SKM-1 treated with dmso at 0.1 percent for 144 hours (cell line): ENCODE measurements around the gene CEP170B.
A peak's percentile ranks its signal among the peaks of the same experiment; 100 is the strongest.

Experiments used
- DNase-seq: peaks from one replicate; lab custom pipeline; 2025; ENCODE audit not compliant: unreplicated experiment; lab: John Stamatoyannopoulos, UW

Gene CEP170B

DNA sequence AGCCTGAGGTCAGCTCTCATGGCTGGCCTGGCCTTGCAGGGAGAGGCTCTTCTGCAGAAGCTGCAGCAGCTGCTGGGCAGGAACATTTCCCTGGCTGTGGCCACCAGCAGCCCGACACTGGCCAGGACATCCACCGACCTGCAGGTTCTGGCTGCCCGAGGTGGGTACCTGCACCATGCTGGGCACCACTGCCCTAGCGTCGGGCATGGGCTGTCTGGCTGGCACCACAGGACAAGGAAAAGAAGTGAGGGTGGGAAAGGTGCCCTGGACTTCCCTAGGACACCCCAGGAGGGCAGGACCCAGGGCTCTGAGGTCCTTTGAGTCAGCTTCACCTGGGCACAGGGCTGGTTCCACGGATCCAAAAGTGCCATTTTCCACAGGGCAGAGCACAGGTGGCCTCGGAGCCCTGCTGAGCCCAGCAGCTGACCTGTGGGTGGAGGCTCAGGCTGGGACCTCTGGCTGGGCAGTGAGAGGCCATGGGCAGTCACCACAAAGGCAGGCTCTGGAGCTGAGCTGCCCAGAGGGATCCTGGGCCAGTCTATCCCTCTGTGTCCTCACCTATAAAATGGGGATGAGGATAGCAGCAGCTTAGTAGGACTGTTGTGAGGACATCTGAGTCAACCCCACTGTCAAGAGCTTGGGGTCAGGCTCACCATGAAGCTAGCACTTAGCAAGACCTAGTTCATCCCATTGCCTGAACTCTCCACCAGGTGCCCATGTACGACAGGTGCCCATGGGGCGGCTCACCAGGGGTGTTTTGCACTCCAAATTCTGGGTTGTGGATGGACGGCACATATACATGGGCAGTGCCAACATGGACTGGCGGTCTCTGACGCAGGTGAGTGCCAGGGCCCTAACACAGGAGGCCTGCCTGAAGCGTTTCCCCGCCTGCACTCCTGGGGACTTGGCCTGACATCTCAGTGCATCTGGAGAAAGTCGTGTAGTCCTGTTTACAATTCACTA lies 64.5 kb downstream of the CEP170B start:
- no peak for DNase-seq

DNA sequence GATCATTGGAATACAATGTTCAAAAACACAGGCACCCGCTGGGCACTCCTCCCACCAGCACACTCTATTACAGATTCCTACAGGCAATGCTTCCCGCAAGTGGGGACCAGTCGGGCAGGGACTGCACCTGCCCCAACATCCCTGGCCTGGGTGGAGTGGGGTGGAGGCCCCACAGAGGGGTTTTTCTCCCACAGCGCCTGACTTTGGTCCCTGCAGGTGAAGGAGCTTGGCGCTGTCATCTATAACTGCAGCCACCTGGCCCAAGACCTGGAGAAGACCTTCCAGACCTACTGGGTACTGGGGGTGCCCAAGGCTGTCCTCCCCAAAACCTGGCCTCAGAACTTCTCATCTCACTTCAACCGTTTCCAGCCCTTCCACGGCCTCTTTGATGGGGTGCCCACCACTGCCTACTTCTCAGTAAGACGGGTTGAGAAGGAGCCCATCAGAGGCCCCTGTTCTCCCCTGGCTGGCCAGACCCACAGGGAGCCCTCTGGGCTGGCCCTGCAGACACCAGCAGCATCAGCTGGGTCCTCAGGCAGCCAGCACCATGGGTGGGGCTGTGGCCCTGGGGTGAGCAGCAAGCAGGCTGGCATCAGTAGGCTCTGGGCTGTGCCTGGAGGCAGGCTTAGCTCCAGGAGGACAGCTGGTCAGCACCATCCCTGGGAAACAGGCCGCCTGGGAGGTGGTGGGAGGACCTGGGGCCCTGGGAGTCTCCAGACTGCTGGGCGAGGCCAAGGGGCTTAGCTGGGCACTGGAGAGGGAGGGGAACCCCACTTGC lies 65.6 kb downstream of the CEP170B start:
- no peak for DNase-seq

DNA sequence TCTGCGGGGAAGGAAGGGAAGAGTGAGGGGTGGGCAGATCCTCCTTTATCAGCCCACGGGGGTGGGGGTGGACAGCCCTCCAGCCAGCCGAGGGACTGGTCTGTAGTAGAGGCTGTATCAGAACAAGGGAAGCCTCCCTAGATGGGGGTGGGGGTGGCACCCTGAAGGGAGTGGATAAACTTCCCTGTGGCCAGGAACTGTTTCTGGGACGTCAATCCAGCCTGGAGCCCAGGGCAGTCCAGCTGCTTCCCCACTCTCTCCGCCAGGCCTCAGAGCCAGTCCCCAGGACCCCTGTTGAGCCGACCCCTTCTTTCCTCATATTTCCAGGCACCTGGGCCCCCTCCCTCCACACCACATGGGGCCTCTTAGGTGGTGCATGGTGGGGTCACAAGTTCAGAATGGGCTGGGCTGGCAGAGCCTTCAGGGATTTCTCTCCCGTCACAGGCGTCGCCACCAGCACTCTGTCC lies 66.3 kb downstream of the CEP170B start:
- no peak for DNase-seq

DNA sequence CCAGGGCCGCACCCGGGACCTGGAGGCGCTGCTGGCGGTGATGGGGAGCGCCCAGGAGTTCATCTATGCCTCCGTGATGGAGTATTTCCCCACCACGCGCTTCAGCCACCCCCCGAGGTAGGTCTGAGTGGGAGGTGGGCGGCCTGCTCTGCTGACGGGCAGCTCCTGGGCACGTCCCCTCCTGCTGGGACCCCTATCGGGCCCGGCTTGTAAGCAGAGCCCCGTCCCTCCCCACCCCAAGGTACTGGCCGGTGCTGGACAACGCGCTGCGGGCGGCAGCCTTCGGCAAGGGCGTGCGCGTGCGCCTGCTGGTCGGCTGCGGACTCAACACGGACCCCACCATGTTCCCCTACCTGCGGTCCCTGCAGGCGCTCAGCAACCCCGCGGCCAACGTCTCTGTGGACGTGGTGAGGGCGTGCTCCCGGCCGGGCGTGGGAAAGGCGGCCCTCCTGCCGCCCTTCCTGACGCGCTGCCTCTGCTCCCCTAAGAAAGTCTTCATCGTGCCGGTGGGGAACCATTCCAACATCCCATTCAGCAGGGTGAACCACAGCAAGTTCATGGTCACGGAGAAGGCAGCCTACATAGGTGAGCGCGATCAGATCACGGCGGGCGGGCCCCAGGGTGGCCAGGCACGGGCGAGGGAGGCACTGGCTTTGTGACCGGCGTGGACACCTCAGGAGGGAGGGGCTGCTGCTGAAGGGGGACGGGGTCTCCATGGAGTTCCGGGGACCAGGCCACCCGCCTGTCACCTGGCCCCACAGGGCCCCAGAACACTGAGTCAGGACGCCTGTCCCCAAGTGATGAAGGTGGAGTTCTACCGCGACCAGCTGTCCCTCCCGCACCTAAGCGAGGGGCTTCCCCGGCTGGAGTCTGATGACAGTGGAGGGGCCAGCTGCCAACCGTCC lies 67.0 kb downstream of the CEP170B start:
- DNase-seq: no peak

DNA sequence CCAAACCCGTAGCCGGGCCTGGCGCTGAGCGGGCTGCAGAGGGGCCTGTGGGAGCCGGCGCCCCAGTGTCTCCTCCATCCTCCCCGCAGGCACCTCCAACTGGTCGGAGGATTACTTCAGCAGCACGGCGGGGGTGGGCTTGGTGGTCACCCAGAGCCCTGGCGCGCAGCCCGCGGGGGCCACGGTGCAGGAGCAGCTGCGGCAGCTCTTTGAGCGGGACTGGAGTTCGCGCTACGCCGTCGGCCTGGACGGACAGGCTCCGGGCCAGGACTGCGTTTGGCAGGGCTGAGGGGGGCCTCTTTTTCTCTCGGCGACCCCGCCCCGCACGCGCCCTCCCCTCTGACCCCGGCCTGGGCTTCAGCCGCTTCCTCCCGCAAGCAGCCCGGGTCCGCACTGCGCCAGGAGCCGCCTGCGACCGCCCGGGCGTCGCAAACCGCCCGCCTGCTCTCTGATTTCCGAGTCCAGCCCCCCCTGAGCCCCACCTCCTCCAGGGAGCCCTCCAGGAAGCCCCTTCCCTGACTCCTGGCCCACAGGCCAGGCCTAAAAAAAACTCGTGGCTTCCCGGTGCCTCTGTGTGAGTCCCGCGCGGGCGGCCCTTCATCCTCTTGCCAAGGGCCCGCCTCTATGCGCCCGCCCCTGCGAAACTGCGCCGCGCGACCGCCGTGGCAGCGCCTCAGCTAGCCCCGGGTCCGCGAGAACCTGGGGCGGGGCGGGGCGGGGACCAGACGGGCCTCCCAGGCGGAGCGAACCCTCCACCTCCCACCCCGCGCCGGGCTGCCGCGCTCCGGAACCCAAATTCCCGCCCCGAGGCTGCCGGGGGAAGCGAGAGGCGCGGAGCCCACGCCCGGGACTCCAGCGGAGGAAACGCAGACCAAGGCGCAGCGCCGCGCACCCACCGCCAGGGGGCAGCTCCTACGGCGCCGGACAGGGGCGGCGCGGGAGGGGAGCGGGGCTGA lies 67.9 kb downstream of the CEP170B start:
- peak; percentile 5 for DNase-seq

DNA sequence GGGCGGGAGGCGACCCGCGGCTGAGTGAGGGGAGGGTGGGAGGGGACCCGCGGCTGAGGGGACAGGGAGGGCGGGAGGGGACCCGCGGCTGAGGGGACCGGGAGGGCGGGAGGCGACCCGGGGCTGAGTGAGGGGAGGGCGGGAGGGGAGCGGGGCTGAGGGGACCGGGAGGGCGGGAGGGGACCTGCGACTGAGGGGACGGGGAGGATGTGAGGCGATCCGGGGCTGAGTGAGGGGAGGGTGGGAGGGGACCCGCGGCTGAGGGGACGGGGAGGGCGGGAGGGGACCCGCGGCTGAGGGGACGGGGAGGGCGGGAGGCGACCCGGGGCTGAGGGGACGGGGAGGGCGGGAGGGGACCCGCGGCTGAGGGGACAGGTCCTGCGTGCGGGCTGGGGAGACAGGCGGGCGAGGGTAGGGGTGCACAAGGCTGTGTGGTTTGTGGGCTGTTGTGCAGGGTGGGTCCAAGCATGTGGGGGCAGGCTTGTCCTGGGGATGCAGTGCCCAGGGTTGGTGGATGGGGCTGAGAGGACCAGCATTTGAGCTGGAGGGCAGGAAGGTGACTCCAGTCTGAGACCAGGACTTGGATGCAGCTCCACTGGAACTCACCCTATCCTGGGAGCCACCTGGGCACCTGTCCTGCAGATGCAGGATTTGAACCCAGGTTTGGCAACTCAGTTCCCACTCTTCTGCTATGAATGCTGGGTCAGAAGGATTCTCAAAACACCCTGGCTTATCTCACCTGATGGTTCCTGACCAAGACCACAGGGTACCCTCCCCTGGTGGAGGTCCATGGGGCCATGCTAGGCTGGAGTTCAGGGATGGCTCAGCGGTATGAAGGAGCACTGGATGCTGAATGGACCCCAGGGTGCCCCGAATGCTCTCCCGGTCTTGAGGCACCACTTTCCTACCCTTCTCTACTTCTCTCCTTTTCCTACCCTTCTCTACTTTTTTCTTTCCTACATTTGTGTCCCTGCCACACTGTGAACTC lies 69.0 kb downstream of the CEP170B start:
- DNase-seq: no peak

DNA sequence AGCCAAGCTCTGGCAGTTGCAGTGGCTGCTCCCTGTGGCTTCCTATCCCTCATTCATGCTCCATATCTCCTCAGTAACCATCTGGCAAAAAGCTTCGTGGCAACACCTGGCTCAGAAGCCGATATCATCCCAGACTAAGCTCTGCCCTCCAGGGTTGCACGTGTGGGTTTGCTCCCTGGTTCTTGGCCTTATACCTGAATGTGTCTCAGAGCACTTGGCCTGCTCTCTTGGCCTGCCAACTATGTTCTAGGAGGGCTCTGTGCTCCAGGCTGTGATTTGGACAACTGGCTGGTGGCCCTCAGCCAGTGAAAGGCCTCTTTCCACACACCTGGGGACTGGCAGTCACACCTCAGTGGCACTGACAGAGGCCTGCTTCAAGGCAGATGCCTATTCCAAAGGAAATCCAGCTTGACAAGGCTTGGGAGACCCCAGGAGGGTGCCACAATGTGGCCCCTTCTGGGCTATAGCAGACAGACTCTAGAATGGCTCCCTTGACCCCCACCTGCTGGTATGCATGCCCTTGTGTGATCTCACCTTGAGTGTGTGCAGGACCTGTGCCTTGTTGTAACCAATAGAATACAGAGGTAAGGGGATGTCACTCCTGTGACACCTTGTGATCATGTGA lies 70.1 kb downstream of the CEP170B start:
- no peak for DNase-seq

DNA sequence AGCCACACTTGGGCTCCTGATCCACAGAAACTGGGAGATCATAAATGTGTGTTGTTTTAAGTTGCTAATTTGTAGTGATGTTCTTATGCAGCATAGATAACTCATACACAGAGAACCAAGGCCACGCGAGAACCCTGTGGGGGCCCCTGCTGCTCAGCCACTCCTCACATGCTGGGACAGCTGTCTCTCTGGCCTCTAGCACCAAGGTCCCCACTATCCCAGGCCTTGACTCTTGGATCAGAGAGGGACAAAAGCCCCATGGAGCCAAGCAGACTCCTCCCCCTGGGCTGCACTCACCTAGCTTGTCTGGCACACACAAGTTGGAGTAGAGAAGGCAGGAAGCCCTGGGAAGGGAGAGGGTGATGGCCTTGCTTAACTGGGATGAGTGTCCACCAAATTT lies 70.9 kb downstream of the CEP170B start:
- DNase-seq: no peak

DNA sequence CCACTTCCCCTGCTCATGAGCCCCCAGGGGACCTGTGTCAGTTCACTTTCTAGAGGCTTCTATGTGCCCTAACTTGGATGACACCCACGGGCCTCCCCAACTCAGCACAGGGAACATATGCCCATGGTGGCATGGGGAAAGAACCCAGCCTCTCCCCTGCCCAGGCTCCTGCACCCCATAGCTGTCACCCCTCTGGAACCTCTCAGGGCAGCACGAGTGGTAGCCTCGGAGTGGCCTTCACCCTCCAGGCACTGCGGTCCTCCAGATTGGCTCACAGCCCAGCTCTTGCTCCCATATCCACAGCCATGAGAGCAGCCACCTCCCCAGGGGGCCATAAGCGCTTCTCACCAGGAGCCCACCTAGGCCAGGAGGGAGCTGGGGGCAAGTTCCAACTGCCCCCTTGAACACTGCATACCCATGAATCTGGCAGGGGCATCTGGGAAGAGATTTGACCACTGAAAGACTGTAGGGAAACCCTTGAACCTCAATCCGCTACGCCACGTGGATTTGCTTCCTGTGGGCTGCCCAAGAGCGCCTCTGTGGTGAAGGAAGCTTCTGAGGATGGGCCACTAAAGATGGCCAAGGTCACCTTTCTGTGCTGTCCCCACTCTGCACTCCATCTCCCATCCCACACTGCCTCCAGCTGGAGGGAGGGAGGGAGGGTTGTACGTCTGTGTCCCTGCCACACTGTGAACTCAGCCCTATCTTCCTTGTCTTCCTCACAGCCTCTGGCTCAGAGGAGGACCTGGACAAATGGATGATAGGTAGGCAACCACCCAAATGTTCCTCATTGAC lies 71.5 kb downstream of the CEP170B start:
- no peak for DNase-seq

DNA sequence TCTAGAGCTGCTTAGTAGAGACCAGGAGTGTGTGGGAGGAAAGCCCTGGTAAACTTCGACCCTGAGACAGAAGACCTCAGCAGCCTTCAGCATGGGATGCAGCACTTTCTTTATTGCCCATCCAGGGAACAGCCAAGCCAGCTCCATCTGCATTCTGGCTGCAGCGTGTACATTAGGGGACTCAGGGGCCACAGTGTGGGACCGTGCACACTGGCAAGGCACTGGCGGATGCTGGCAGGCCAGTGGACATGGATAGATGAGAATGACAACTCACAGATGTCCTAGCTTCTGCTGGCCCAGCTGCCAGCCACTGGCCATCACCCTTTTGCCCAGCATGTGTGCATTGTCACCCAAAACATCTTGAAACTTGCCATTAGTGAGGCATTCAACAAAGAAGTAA lies 72.1 kb downstream of the CEP170B start:
- no peak for DNase-seq

DNA sequence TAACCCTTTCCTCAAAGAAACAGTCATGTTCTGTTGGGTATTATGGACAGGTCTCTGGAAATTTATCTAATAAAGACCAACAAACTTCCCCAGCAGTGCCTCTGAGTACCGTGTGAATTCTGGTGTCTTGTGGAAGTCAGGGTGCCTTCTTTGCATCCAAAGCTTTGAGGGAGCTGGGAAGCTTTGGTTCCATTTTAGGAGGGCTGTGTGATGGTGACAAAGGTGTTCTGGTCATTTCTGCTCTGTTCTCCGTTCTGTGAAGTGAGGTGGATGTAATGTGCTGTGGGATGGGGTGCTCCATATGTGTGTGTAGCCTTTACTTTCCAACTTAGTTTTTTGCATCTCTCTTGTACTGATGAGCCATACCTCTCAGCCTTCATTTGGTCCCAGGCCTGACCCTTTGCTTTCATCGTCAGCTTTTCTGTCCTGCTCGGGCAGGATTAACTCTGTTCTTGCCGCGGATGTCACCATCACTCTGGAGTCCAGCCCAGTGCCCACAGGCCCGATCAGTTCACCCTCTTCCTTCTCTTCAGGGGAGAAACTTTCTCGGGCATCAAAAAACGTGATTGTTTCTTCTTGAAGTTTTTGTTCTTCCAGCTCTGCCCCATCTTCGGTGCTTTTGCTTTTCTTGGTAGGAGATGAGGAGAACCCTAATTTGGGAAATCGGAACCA lies 72.8 kb downstream of the CEP170B start:
- DNase-seq: no peak

DNA sequence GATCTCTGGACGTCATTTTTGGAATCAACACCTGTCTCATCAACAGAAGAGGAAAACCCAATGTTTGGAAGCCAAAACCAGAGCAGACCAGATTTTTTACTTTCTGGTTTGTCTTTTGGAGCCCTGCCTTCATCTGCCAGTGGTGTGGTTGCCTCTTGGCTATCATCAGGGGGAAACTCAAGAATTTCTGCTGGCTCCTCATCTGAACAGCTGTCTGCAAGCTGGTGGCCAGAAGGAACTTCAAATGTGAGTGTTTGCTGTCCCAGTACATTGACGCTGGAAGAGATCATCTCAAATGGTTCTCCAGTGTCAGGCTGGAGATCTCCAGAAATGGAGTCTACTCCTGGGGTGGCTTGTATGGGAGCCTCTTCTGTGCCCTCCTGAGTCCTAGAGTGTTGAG lies 73.4 kb downstream of the CEP170B start:
- DNase-seq: no peak

DNA sequence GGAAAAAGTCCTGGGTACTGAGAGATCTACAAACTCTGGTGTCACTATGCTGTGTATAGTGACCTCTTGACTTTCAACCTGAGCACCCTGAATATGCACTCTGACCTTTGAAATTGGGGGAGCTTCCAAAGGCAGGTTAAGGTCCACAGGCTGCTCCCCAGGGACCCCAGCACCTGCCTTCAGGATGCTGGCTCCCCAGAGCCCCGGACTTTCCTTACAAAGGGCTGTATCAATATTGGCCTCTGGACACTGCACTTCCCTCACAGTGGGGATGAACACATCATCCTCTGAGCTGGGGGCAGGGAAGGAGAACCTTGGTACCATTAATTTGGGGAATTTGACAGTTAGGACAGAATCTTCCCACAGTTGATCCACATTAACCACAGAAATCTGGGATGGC lies 73.9 kb downstream of the CEP170B start:
- DNase-seq: no peak

DNA sequence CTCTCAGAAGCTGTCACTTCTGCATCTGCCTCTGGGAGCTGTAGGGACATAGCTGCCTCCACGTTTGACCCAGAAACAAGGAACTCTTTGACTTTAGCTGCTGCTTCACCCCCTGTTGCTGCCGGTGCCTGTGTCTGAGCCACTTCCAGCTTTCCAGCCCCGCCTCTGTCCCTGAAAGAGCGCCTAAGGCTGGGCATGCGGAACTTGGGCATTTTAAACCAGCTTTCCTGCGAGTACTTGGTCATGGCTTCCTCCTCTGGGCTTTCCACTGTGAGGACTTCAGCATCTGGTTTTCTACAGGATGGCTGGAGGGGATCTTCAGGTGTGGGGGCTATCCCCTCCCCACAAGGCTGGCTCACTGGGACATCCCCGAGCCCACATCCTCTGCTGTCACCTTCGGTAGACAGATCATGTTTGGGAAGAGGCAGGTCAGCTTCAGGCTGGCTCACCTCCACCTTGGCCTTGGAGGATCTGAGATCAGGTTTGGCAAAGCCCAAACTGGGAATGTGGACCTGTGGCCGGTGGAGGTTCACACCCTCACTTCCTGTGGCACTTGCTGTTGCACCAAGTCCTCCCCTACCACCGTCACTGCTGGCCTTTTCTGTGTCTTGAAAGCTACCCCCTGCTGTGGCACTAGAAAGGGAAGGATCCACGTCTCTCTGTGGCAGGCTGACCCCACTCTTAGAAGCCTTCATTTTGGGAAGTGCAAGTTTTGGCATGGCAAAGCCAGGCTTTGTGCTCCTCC lies 74.8 kb downstream of the CEP170B start:
- no peak for DNase-seq

DNA sequence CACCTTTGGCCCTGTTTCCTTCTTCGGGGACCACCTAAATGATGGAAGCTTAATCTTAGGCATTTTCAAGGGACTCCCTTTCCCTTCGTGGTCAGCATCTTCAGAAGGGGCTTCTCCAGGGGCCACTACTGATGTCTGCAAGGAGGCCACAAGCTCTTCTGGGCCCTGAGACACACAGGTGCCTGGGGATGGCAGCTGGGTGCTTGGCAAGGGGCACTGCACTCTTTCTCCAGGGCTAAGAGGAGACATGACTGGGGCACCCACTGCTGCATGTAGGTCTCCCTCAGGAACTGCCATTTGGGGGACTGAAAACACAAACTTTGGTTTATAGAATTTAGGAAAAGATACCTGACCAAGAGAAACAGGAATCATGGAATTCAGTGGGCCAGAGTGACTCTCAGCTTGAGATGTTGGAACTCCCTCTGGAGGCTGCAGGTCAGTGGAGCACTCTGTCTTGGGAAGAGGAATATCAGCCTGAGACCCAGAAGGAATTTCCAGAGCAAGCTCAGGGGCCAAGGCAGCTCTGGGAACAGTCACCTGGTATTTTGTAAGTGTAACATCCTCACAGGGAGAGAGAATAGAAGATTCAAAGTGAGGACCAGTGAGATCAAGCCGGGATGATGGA lies 75.6 kb downstream of the CEP170B start:
- no peak for DNase-seq
